AG04450 (cell line): ENCODE data around the gene MDM2. TPM values are rescaled to one million over a fixed set of nuclear protein-coding genes. Genes with fewer than 3 reads are reported as not detected.
"Not testable (repeated sequence)": the region's sequence is repeated elsewhere in the genome, so short reads cannot be mapped to it uniquely, and the experiment has no call there.

ENCODE experiments used
- CTCF ChIA-PET: fragments of 300-600, 350-600 bp; formaldehyde crosslinking; extraction: SDS; loops from one replicate; lab custom pipeline; 2022; ENCODE audit warnings: antibody characterized with exemption, inconsistent platforms; lab: Charles Lee
- POLR2A ChIA-PET: fragments of 350-600 bp; formaldehyde crosslinking; extraction: SDS; loops from one replicate; lab custom pipeline; 2021; ENCODE audit warnings: antibody characterized with exemption, inconsistent platforms; lab: Yijun Ruan, JAX
- DNase-seq: peaks from one replicate; pipeline ENCODE4 v3.0.0-alpha.2; 2011; ENCODE audit warnings: low read depth, low spot score
- H3K27ac ChIP-seq: one replicate; pipeline ENCODE4 v1.5.1; 2012; ENCODE audit warnings: low read depth, low read length, control low read depth
- H3K27me3 ChIP-seq: one replicate; pipeline ENCODE4 v1.6.0; 2012; ENCODE audit warnings: low read length; ENCODE audit not compliant: control insufficient read depth, insufficient read depth
- H3K4me3 ChIP-seq: 2 replicates; pipeline ENCODE4 v1.5.1; 2011; ENCODE audit warnings: mild to moderate bottlenecking, low read depth, low read length, control low read depth
- H3K9me3 ChIP-seq: 2 replicates; pipeline ENCODE4 v1.5.1; 2012; ENCODE audit warnings: low read length; ENCODE audit not compliant: control insufficient read depth, insufficient read depth
- polyA plus RNA-seq: library from polyadenylated mRNA; depleted of rRNA; stranded (reverse); fragments of >200 nt; gene quantifications from 2 replicates; pipeline ENCODE4 v1.2.3, GENCODE V29; 2011
- TF ChIP-seq, protein P1 (sequence below): IDR thresholded peaks from 2 replicates; pipeline ENCODE4 v1.5.1; 2011; ENCODE audit warnings: low read depth, low read length, control low read depth, inconsistent platforms

MDM2 gene
- polyA plus RNA-seq, 1 experiment, result 82.2 TPM

DNA sequence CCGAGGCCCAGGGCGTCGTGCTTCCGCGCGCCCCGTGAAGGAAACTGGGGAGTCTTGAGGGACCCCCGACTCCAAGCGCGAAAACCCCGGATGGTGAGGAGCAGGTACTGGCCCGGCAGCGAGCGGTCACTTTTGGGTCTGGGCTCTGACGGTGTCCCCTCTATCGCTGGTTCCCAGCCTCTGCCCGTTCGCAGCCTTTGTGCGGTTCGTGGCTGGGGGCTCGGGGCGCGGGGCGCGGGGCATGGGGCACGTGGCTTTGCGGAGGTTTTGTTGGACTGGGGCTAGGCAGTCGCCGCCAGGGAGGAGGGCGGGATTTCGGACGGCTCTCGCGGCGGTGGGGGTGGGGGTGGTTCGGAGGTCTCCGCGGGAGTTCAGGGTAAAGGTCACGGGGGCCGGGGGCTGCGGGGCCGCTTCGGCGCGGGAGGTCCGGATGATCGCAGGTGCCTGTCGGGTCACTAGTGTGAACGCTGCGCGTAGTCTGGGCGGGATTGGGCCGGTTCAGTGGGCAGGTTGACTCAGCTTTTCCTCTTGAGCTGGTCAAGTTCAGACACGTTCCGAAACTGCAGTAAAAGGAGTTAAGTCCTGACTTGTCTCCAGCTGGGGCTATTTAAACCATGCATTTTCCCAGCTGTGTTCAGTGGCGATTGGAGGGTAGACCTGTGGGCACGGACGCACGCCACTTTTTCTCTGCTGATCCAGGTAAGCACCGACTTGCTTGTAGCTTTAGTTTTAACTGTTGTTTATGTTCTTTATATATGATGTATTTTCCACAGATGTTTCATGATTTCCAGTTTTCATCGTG lies 612 bp downstream of the MDM2 start:
- DNase-seq, result peak; percentile 75
- peak overlapping the region; percentile 97 for H3K4me3 ChIP-seq
- TF ChIP-seq, protein P1, sequence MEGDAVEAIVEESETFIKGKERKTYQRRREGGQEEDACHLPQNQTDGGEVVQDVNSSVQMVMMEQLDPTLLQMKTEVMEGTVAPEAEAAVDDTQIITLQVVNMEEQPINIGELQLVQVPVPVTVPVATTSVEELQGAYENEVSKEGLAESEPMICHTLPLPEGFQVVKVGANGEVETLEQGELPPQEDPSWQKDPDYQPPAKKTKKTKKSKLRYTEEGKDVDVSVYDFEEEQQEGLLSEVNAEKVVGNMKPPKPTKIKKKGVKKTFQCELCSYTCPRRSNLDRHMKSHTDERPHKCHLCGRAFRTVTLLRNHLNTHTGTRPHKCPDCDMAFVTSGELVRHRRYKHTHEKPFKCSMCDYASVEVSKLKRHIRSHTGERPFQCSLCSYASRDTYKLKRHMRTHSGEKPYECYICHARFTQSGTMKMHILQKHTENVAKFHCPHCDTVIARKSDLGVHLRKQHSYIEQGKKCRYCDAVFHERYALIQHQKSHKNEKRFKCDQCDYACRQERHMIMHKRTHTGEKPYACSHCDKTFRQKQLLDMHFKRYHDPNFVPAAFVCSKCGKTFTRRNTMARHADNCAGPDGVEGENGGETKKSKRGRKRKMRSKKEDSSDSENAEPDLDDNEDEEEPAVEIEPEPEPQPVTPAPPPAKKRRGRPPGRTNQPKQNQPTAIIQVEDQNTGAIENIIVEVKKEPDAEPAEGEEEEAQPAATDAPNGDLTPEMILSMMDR, result no peak
- H3K27ac ChIP-seq, result peak overlapping the region; percentile 99
- H3K9me3 ChIP-seq, result peaks cover 10% of the 10 kb centered on the region; the same call in 1 of the 2 replicates
- H3K27me3 ChIP-seq, result no peaks in the 10 kb centered on the region
- CTCF ChIA-PET, result interaction anchor here (0.6 to 2.9 kb wide), 16 partner anchors 8 to 1388 kb away, joined by 3 to 13 read pairs (median 4); no protein-coding TSS in a partner anchor
- POLR2A ChIA-PET, result interaction anchor here (0.5 to 2.4 kb wide), 7 partner anchors 9 to 198 kb away, joined by 3 to 31 read pairs (median 4); partner anchors contain the start of genes RAP1B and SLC35E3

DNA sequence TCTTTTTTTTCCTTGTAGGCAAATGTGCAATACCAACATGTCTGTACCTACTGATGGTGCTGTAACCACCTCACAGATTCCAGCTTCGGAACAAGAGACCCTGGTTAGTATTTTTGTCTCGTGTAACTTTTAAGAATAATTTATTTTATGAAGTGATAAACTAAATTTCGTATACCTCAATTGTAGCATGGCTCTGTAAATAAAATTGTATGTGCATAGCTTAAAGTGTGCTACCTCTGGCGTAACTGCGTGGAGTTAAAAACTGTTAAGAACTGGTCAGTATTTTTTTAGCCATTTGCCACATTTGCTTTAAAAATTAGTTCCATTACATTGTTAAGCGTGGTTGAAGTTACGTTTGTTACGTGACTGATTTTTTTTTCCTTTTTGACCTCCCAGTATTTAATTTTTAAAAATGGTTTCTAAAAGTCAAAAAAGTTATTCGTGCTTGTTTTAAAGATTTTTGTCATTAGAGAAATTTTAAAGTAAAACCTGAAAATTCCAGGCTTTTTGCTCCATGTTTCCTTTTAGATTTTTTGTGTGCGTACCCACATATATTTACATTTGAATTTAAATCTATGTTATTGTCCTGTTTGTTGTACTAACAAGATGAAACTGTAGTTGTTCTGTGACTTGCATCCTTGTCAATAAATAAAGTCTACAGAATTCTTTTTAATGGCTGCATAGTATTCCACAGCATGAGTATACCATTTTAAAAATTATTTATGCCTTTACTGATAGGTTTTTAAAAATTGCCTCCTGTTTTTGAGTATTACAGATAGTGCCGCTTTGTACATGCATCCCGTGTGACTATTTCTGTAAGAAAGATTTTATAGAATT lies 1.4 kb downstream of the MDM2 start:
- no peaks in the 10 kb centered on the region for H3K27me3 ChIP-seq
- H3K27ac ChIP-seq, result peak overlapping the region; percentile 99
- POLR2A ChIA-PET, result interaction anchor here (0.6 to 2.4 kb wide), 6 partner anchors 8 to 198 kb away, joined by 3 to 31 read pairs (median 4); partner anchors contain the start of genes RAP1B and SLC35E3
- CTCF ChIA-PET, result interaction anchor here (1.0 to 2.9 kb wide), 3 partner anchors 10 to 22 kb away, joined by 3 to 13 read pairs (median 11); no protein-coding TSS in a partner anchor
- no peak for DNase-seq
- H3K9me3 ChIP-seq, result peaks cover 10% of the 10 kb centered on the region; the same call in 1 of the 2 replicates
- TF ChIP-seq, protein P1, result no peak
- peak overlapping the region; percentile 97 for H3K4me3 ChIP-seq

DNA sequence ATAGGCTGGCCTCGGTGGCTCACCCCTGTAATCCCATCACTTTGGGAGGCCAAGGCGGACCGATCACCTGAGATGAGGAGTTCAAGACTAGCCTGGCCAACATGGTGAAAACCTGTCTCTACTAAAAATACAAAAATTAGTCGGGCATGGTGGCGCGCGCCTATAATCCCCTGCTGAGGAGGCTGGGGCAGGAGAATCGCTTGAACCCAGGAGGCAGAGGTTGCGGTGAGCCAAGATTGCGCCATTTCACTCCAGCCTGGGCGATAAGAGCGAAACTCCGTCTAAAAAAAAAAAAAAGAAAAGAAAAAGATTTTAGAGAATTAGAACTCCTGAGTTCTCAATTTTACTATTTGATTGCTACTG lies 2.0 kb downstream of the MDM2 start:
- POLR2A ChIA-PET, result interaction anchor here (0.8 kb wide), 1 partner anchor 14 kb away, joined by 10 read pairs; no protein-coding TSS in a partner anchor
- DNase-seq, H3K27ac ChIP-seq, H3K27me3 ChIP-seq, CTCF ChIA-PET: not testable (repeated sequence)
- H3K9me3 ChIP-seq, result peaks cover 10% of the 10 kb centered on the region; the same call in 1 of the 2 replicates
- peak overlapping the region; percentile 97 for H3K4me3 ChIP-seq

DNA sequence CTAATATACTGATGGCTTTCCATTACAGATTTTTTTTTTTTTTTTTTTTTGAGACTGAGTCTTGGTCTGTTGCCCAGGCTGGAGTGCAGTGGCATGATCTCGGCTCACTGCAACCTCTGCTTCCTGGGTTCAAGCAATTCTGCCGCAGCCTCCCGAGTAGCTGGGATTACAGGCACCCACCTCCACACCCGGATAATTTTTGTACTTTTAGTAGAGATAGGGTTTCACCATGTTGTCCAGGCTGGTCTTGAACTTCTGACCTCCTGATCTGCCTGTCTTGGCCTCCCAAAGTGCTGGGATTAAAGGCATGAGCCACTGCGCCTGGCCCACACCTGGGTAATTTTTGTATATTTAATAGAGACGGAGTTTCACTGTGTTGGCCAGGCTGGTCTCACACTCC lies 3.6 kb downstream of the MDM2 start:
- Histone ChIP-seq H3K9me3 (peaks cover 10% of the 10 kb centered on the region; the same call in 1 of the 2 replicates), H3K4me3 (peak overlapping the region; percentile 41)
- not testable (repeated sequence) for H3K27ac ChIP-seq, H3K27me3 ChIP-seq, DNase-seq
- CTCF ChIA-PET, result interaction anchor here (0.9 to 11.1 kb wide), 3 partner anchors 18 to 343 kb away, joined by 3 to 110 read pairs (median 6); no protein-coding TSS in a partner anchor
- POLR2A ChIA-PET, result interaction anchor here (0.6 kb wide), 1 partner anchor 10 kb away, joined by 3 read pairs; no protein-coding TSS in a partner anchor

DNA sequence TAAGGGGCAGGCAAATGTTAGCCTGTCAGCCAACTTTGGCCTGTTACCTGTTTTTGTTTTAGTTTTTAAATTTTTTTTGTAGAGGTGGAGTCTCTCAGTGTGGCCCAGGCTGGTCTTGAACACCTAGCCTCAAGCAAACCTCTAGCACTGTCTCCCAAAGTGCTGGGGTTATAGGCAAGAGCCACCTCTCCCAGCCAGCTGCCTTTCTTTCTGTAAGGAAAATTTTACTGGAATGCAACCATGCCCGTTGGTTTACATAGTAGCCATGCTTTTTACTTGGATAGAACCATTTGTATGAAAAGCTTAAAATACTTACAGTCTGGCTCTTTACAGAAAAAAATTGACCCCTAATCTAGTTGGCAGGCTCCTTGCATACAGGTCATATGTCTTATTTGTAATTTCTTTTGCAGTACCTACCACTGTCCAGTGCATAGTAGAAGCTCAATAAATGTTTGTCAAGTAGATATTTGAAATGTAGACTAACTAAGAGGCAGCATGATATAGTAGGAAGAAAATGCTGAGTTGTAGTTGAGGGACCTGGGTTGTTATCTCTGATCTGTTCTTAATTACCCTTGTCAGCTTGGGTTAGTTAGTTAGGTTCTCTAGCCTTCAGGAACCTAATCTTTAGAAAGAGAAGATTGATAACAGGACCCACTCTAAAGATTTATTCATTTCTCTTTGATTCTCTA lies 4.7 kb downstream of the MDM2 start:
- CTCF ChIA-PET, result interaction anchor here (0.6 to 11.1 kb wide), 4 partner anchors 17 to 772 kb away, joined by 3 to 110 read pairs (median 4); no protein-coding TSS in a partner anchor
- no peaks in the 10 kb centered on the region for H3K27me3 ChIP-seq
- H3K27ac ChIP-seq, result no peak overlapping the region
- H3K4me3 ChIP-seq, result peak overlapping the region; percentile 52
- TF ChIP-seq, protein P1, result no peak
- DNase-seq, result no peak
- peaks cover 10% of the 10 kb centered on the region; the same call in 1 of the 2 replicates for H3K9me3 ChIP-seq
- POLR2A ChIA-PET, result interaction anchor here (0.6 kb wide), 1 partner anchor 60 kb away, joined by 3 read pairs; no protein-coding TSS in a partner anchor
